Uterus (tissue), 4 donors: ENCODE results near the gene NKX1-1. TPM values are rescaled to one million over a fixed set of nuclear protein-coding genes. Genes with fewer than 3 reads are reported as not detected.

Experiments
- DNase-seq, 2 donors: peaks; one replicate each; pipeline ENCODE4 v3.0.0-alpha.2; 2019 to 2020
- H3K27ac ChIP-seq, 2 donors: fragments of 200-600 bp; sonication (generic); 1 replicate in 1 of 2; 2 replicates in 1 of 2; pipeline ENCODE4 v1.5.1; 2016 to 2018
- H3K27me3 ChIP-seq, 2 donors: fragments of 200-600 bp; sonication (generic); one replicate each; pipeline ENCODE4 v1.5.1; 2018 to 2019; ENCODE audit warnings: control low read depth in 1 of 2
- H3K36me3 ChIP-seq, 2 donors: fragments of 200-600 bp; sonication (generic); one replicate each; pipeline ENCODE4 v1.5.1; 2019; ENCODE audit warnings: control low read depth in 1 of 2
- H3K4me1 ChIP-seq, 2 donors: fragments of 200-600 bp; sonication (generic); one replicate each; pipeline ENCODE4 v1.5.1; 2018 to 2019; ENCODE audit warnings: control low read depth in 1 of 2
- H3K4me3 ChIP-seq, 2 donors: fragments of 200-600 bp; sonication (generic); 1 replicate in 1 of 2; 2 replicates in 1 of 2; pipeline ENCODE4 v1.5.1; 2018 to 2019; ENCODE audit warnings: mild to moderate bottlenecking in 1 of 2
- H3K9me3 ChIP-seq, 2 donors: fragments of 200-600 bp; sonication (generic); one replicate each; pipeline ENCODE4 v1.5.1; 2019; ENCODE audit warnings: control low read depth in 1 of 2
- CTCF ChIP-seq, 4 experiments: fragments of 200-600 bp in 2 of 4; fragments of 450-650 bp in 2 of 4; sonication (generic) in 2 of 4; IDR thresholded peaks; one replicate each; pipeline ENCODE4 v1.5.1; 2016 to 2019; ENCODE audit warnings: antibody characterized with exemption in 4 of 4, mild to moderate bottlenecking in 2 of 4, moderate library complexity in 1 of 4
- POLR2A ChIP-seq, 2 donors: fragments of 450-650 bp; IDR thresholded peaks; one replicate each; pipeline ENCODE4 v1.6.1; 2016; ENCODE audit warnings: antibody characterized with exemption in 2 of 2, mild to moderate bottlenecking in 1 of 2, moderate library complexity in 1 of 2
- intact Hi-C: fragments of 100-400 bp; cut with DNase I; formaldehyde crosslinking; loops from one replicate; pipeline ENCODE4 v1.15.1; 2023; ENCODE audit warnings: low total_unique reads
- total RNA-seq, 4 donors: library from RNA; depleted of rRNA in 3 of 4; stranded (reverse); fragments of >200 nt in 3 of 4; gene quantifications; one replicate each; pipeline versions ENCODE4 v1.1.0 to v1.2.4, GENCODE V29; 2014 to 2023
- donor health status: DM: yes; HTN: yes; CAD: no.

The NKX1-1 gene
- total RNA-seq, 4 donors from 2014 or later, result not detected

- no peaks in the 10 kb centered on the region for H3K36me3 ChIP-seq
- intact Hi-C loops, result no loop called here
- no peak for TF ChIP-seq CTCF (IDR thresholded peaks at IDR 0.05)
- H3K4me3 ChIP-seq, result no peak overlapping the region
- DNase-seq, result peak in 1 of 2 donors; percentile 4
- peaks cover 21 to 60% of the 10 kb centered on the region in 2 donors for H3K27me3 ChIP-seq
- H3K4me1 ChIP-seq, result peaks cover 0 to 18% of the 10 kb centered on the region in 2 donors
- no peaks in the 10 kb centered on the region for H3K9me3 ChIP-seq
- no peak overlapping the region for H3K27ac ChIP-seq
Observed at GRCh38 chr4:1403591-1404572, 2.4 kb downstream of the NKX1-1 start.

- H3K4me1 ChIP-seq, result peaks cover 0 to 18% of the 10 kb centered on the region in 2 donors
- H3K36me3 ChIP-seq, result no peaks in the 10 kb centered on the region
- H3K27ac ChIP-seq, result no peak overlapping the region
- intact Hi-C loops, result no loop called here
- no peak for DNase-seq
- H3K4me3 ChIP-seq, result no peak overlapping the region
- H3K9me3 ChIP-seq, result no peaks in the 10 kb centered on the region
- TF ChIP-seq POLR2A (IDR thresholded peaks at IDR 0.05) (no peak), CTCF (IDR thresholded peaks at IDR 0.05) (no peak)
- peaks cover 18 to 53% of the 10 kb centered on the region in 2 donors for H3K27me3 ChIP-seq
Observed at GRCh38 chr4:1403177-1403583, 3.1 kb downstream of the NKX1-1 start.

- Histone ChIP-seq H3K27ac (no peak overlapping the region), H3K4me3 (no peak overlapping the region), H3K4me1 (peaks cover 0 to 18% of the 10 kb centered on the region in 2 donors), H3K9me3 (no peaks in the 10 kb centered on the region), H3K27me3 (peaks cover 18 to 47% of the 10 kb centered on the region in 2 donors), H3K36me3 (no peaks in the 10 kb centered on the region)
- no peak for DNase-seq
- intact Hi-C loops, result no loop called here
- TF ChIP-seq CTCF (IDR thresholded peaks at IDR 0.05) (no peak), POLR2A (IDR thresholded peaks at IDR 0.05) (no peak)
Observed at GRCh38 chr4:1402516-1403091, 3.6 kb downstream of the NKX1-1 start.

- DNase-seq, result peak in 1 of 2 donors; percentile 7
- Histone ChIP-seq H3K36me3 (no peaks in the 10 kb centered on the region), H3K9me3 (no peaks in the 10 kb centered on the region), H3K4me3 (no peak overlapping the region), H3K27me3 (peaks cover 18 to 42% of the 10 kb centered on the region in 2 donors), H3K27ac (no peak overlapping the region), H3K4me1 (peaks cover 0 to 16% of the 10 kb centered on the region in 2 donors)
- intact Hi-C loops, result no loop called here
- no peak for TF ChIP-seq POLR2A (IDR thresholded peaks at IDR 0.05)
- TF ChIP-seq CTCF (IDR thresholded peaks at IDR 0.05), result no peak
Observed at GRCh38 chr4:1402021-1402515, 4.2 kb downstream of the NKX1-1 start.
